GM12873 (cell line): ENCODE measurements around the gene PUSL1.

Experiments used
- CTCF ChIP-seq: IDR thresholded peaks from 2 replicates; pipeline ENCODE4 v1.5.1; 2012; ENCODE audit warnings: low read depth, mild to moderate bottlenecking, moderate library complexity, low read length, control low read depth; ENCODE audit not compliant: insufficient read depth; ENCODE audit errors: missing control alignments

The PUSL1 gene

GRCh38 chr1:1309251-1310108 is 1.1 kb downstream of the PUSL1 start:
- no peak for TF ChIP-seq CTCF

GRCh38 chr1:1310109-1310385 is 1.6 kb downstream of the PUSL1 start:
- no peak for TF ChIP-seq CTCF

- TF ChIP-seq CTCF: no peak
Observed at GRCh38 chr1:1310476-1311053, 2.2 kb downstream of the PUSL1 start.

- TF ChIP-seq CTCF: no peak
Observed at GRCh38 chr1:1311107-1312104, 3.0 kb downstream of the PUSL1 start.

- no peak for TF ChIP-seq CTCF
Observed at GRCh38 chr1:1312450-1313314, 4.3 kb downstream of the PUSL1 start.

GRCh38 chr1:1313500-1314236 is 5.3 kb downstream of the PUSL1 start:
- TF ChIP-seq CTCF: no peak
